Measurements from ENCODE around the gene ATP10A.

DNA sequence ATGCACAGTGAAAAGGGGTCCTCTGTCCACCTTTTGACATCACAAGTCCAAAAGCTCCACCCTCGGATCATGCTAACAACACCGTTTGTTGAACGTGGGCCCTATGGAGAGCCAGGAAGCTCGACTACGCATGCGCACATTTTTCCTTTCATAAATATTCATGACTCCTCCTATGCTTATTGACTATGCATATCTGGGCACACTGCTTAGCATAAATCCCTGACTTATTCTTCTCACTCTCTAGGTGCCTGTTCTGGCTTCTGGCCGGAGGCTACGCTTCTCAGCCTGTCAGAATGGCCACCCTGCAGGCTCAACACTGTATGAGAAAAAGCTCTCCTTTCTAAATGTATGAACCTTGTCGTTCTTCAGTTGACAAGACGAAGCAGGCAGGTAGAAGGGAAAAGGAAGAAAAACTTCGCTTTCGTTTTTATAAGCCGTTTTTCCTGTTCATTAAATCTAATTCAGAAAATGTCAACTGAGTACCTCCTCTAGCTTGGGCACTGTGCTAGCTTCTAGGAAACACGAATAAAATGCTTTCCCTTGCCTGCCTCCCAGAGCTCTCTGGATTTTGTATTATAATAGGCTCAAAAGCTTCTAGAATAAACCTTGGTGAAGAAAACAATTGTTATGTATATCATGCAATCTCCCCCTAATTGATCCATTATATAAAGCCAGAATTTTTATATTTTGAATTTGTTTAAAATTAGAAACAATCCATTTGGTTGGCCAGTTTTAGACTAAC, 207.7 kb downstream of the ATP10A start:
- no peak for TF ChIP-seq RB1 (IDR thresholded peaks at IDR 0.05; ENCODE audit: low read depth)
- TF ChIP-seq CTCF (IDR thresholded peaks at IDR 0.05 in 2 of 3, conservative IDR thresholded peaks at IDR 0.05 in 1 of 3; ENCODE audit: insufficient read depth in 2 of 3, low read depth in 1 of 3, low read length in 3 of 3) = no peak
- no peak for TF ChIP-seq ZNF561 (CRISPR knock-in tag; conservative IDR thresholded peaks at IDR 0.05)
- no peak for TF ChIP-seq CHD4 (IDR thresholded peaks at IDR 0.05; ENCODE audit: insufficient read depth, insufficient replicate concordance, low read depth, low read length, poor library complexity, severe bottlenecking)
- no peak for TF ChIP-seq MXD1 (CRISPR knock-in tag; IDR thresholded peaks at IDR 0.05; ENCODE audit: borderline replicate concordance, poor library complexity, severe bottlenecking)
- no peak for TF ChIP-seq EP300 (IDR thresholded peaks at IDR 0.05; ENCODE audit: low read length)
- TF ChIP-seq, protein P1, sequence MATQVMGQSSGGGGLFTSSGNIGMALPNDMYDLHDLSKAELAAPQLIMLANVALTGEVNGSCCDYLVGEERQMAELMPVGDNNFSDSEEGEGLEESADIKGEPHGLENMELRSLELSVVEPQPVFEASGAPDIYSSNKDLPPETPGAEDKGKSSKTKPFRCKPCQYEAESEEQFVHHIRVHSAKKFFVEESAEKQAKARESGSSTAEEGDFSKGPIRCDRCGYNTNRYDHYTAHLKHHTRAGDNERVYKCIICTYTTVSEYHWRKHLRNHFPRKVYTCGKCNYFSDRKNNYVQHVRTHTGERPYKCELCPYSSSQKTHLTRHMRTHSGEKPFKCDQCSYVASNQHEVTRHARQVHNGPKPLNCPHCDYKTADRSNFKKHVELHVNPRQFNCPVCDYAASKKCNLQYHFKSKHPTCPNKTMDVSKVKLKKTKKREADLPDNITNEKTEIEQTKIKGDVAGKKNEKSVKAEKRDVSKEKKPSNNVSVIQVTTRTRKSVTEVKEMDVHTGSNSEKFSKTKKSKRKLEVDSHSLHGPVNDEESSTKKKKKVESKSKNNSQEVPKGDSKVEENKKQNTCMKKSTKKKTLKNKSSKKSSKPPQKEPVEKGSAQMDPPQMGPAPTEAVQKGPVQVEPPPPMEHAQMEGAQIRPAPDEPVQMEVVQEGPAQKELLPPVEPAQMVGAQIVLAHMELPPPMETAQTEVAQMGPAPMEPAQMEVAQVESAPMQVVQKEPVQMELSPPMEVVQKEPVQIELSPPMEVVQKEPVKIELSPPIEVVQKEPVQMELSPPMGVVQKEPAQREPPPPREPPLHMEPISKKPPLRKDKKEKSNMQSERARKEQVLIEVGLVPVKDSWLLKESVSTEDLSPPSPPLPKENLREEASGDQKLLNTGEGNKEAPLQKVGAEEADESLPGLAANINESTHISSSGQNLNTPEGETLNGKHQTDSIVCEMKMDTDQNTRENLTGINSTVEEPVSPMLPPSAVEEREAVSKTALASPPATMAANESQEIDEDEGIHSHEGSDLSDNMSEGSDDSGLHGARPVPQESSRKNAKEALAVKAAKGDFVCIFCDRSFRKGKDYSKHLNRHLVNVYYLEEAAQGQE (IDR thresholded peaks at IDR 0.05; ENCODE audit: borderline replicate concordance) = no peak
- TF ChIP-seq, protein P1 (CRISPR knock-in tag; IDR thresholded peaks at IDR 0.05; ENCODE audit: low read depth) = no peak
- TF ChIP-seq NR2C2 (CRISPR knock-in tag; IDR thresholded peaks at IDR 0.05) = no peak
- TF ChIP-seq NR2C2 (tag; IDR thresholded peaks at IDR 0.05) = no peak
